ENCODE measurements around the gene SLC6A3. TPM values are rescaled to one million over a fixed set of nuclear protein-coding genes. Genes with fewer than 3 reads are reported as not detected.

The SLC6A3 gene
- total and polyA plus RNA-seq, 2 of the 13 experiments (the other 11 are each of a cell fraction or from before 2014, with no cell fraction given): 0.01 TPM; not detected in 1

DNA sequence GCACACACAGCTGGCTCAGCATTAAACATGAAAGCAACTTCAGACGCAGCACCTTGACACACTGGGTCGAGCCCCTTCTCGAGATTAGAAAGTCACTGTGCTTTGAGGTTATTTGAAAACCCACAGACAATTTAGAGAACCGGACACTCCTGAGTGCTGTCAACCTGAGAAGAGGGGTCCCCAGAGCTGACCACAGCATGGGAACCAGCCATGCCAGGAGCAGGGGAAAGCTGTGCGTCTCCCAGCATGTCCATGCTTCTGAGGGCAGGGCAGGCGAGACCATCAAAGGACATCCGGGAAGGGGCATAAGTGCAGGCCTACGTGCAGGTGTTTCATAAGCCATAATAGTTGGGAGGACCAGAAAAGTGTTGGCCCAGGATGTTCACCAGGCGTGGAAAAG is 20.5 kb downstream of the SLC6A3 start:
- no peak overlapping the region for H2AFZ ChIP-seq (ENCODE audit: low read length)
- H3K4me1 ChIP-seq (ENCODE audit: insufficient read depth, low read length): no peaks in the 10 kb centered on the region
- no peak overlapping the region for H3K9ac ChIP-seq (ENCODE audit: insufficient read depth, low read depth, low read length)
- no peak overlapping the region for H3K4me3 ChIP-seq (replicated peaks in 1 of 3; ENCODE audit: insufficient read depth in 1 of 3, low read depth in 2 of 3, low read length in 3 of 3)
- in situ Hi-C loops (cut with HindIII; ENCODE audit: extremely low pct_ligation_motif_present, low pct_unique_long_range_greater_than_20kb) (no loop called here), intact Hi-C loops (cut with micrococcal nuclease; ENCODE audit: unreplicated experiment) (no loop called here)
- BruUV-seq (replicated peaks): no TSS peak
- peaks cover 7% of the 10 kb centered on the region; the same call in 1 of the 2 replicates for H3K9me3 ChIP-seq (ENCODE audit: low read length)
- ChIA-PET POLR2A (no interaction called here), CTCF (ENCODE audit: low intra/inter-chr PET ratio, low total read pairs) (no interaction called here)
- H3K27ac ChIP-seq (ENCODE audit: extremely low read length, insufficient read depth, low read length): no peak overlapping the region
- no peak overlapping the region for H3K4me2 ChIP-seq (ENCODE audit: low read depth, low read length)
- FAIRE-seq (no peak), ATAC-seq (no peak), DNase-seq (ENCODE audit: low spot score) (no peak)
- WGBS (ENCODE audit: low lambda C conversion rate): 27% methylated on average over 6 of the region's 9 CpGs
- H3K79me2 ChIP-seq (ENCODE audit: insufficient read depth, low read length): no peaks in the 10 kb centered on the region
- TF ChIP-seq, protein P1, sequence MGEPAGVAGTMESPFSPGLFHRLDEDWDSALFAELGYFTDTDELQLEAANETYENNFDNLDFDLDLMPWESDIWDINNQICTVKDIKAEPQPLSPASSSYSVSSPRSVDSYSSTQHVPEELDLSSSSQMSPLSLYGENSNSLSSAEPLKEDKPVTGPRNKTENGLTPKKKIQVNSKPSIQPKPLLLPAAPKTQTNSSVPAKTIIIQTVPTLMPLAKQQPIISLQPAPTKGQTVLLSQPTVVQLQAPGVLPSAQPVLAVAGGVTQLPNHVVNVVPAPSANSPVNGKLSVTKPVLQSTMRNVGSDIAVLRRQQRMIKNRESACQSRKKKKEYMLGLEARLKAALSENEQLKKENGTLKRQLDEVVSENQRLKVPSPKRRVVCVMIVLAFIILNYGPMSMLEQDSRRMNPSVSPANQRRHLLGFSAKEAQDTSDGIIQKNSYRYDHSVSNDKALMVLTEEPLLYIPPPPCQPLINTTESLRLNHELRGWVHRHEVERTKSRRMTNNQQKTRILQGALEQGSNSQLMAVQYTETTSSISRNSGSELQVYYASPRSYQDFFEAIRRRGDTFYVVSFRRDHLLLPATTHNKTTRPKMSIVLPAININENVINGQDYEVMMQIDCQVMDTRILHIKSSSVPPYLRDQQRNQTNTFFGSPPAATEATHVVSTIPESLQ (CRISPR knock-in tag; conservative IDR thresholded peaks at IDR 0.05): no peak
- TF ChIP-seq, protein P2, sequence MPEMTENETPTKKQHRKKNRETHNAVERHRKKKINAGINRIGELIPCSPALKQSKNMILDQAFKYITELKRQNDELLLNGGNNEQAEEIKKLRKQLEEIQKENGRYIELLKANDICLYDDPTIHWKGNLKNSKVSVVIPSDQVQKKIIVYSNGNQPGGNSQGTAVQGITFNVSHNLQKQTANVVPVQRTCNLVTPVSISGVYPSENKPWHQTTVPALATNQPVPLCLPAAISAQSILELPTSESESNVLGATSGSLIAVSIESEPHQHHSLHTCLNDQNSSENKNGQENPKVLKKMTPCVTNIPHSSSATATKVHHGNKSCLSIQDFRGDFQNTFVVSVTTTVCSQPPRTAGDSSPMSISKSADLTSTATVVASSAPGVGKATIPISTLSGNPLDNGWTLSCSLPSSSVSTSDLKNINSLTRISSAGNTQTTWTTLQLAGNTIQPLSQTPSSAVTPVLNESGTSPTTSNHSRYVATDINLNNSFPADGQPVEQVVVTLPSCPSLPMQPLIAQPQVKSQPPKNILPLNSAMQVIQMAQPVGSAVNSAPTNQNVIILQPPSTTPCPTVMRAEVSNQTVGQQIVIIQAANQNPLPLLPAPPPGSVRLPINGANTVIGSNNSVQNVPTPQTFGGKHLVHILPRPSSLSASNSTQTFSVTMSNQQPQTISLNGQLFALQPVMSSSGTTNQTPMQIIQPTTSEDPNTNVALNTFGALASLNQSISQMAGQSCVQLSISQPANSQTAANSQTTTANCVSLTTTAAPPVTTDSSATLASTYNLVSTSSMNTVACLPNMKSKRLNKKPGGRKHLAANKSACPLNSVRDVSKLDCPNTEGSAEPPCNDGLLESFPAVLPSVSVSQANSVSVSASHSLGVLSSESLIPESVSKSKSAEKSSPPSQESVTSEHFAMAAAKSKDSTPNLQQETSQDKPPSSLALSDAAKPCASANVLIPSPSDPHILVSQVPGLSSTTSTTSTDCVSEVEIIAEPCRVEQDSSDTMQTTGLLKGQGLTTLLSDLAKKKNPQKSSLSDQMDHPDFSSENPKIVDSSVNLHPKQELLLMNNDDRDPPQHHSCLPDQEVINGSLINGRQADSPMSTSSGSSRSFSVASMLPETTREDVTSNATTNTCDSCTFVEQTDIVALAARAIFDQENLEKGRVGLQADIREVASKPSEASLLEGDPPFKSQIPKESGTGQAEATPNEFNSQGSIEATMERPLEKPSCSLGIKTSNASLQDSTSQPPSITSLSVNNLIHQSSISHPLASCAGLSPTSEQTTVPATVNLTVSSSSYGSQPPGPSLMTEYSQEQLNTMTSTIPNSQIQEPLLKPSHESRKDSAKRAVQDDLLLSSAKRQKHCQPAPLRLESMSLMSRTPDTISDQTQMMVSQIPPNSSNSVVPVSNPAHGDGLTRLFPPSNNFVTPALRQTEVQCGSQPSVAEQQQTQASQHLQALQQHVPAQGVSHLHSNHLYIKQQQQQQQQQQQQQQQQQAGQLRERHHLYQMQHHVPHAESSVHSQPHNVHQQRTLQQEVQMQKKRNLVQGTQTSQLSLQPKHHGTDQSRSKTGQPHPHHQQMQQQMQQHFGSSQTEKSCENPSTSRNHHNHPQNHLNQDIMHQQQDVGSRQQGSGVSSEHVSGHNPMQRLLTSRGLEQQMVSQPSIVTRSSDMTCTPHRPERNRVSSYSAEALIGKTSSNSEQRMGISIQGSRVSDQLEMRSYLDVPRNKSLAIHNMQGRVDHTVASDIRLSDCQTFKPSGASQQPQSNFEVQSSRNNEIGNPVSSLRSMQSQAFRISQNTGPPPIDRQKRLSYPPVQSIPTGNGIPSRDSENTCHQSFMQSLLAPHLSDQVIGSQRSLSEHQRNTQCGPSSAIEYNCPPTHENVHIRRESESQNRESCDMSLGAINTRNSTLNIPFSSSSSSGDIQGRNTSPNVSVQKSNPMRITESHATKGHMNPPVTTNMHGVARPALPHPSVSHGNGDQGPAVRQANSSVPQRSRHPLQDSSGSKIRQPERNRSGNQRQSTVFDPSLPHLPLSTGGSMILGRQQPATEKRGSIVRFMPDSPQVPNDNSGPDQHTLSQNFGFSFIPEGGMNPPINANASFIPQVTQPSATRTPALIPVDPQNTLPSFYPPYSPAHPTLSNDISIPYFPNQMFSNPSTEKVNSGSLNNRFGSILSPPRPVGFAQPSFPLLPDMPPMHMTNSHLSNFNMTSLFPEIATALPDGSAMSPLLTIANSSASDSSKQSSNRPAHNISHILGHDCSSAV (CRISPR knock-in tag; IDR thresholded peaks at IDR 0.05; ENCODE audit: borderline replicate concordance): no peak
- no peaks in the 10 kb centered on the region for H3K36me3 ChIP-seq (replicated peaks in 1 of 2; ENCODE audit: control insufficient read depth in 1 of 2, insufficient read depth in 2 of 2, low read length in 2 of 2)
- H3K27me3 ChIP-seq (ENCODE audit: control insufficient read depth in 1 of 2, insufficient read depth in 2 of 2, low read length in 2 of 2): peaks cover 0 to 15% of the 10 kb centered on the region in 2 experiments; a peak in 4 of 5 replicates
- 0 out of 2 replicates have a peak, but pooled peaks cover 2% of the 10 kb centered on the region for H4K20me1 ChIP-seq (ENCODE audit: insufficient read depth, low read length)
